Stimulated activated CD4-positive, alpha-beta T cell treated with anti-CD3 and anti-CD28 coated beads, Interleukin-1b, Interleukin-23, amount 100 ng/mL, for 48 hours (primary cell): Measurements from ENCODE around the gene NLE1.
"Not testable (repeated sequence)": the region's sequence is repeated elsewhere in the genome, so short reads cannot be mapped to it uniquely, and the experiment has no call there.

Source experiments
- DNase-seq: peaks from one replicate; pipeline ENCODE4 v3.0.0-alpha.2; 2020

Gene NLE1

GRCh38 chr17:35127751-35128514, 14.2 kb downstream of the NLE1 start:
- DNase-seq = no peak

GRCh38 chr17:35121315-35121714, 20.8 kb downstream of the NLE1 start, which contains the start of gene FNDC8:
FNDC8 (plus strand) TSS chr17:35121615; CDS start chr17:35121694, 79 bp downstream.
- no peak for DNase-seq

- peak; percentile 82 for DNase-seq
Observed at GRCh38 chr17:35119370-35120165, 22.5 kb downstream of the NLE1 start, which contains the start of gene RAD51D. RAD51D (minus strand) TSS chr17:35119860; CDS start chr17:35119613, 247 bp downstream.

GRCh38 chr17:35117984-35118383, 24.1 kb downstream of the NLE1 start:
- DNase-seq = no peak

DNA sequence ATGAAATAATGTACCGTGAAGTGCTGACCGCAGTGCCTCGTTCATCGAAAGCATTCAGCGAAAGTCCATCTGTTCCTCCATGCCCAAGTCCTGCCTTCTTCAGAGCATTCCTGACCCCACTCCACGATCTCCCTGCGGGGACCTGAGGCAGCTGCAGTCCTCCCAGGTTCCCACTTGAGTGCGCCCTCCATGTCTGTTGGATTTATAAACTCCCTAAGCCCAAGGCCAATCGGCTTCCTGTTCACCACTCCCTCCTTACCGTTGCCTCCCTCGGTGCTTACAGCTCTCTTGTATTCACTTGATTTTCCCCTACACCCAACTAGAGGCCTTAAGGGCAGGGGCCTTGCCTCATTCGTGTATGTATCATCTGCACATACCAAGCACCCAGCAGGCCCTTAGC, 25.3 kb downstream of the NLE1 start:
- DNase-seq = no peak

DNA sequence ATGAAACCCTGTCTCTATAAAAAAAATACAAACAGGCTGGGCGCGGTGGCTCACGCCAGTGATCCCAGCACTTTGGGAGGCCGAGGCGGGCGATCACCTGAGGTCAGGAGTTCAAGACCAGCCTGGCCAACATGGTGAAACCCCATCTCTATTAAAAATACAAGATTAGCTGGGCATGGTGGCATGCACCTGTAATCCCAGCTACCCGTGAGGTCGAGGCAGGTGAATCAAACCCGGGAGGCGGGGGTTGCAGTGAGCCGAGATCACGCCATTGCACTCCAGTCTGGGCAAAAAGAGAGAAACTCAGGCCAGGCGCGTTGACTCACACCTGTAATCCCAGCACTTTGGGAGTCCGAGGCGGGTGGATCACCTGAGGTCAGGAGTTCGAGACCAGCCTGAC, 31.3 kb downstream of the NLE1 start:
- DNase-seq = not testable (repeated sequence)

- no peak for DNase-seq
Observed at GRCh38 chr17:35104844-35105450, 37.2 kb downstream of the NLE1 start.

DNA sequence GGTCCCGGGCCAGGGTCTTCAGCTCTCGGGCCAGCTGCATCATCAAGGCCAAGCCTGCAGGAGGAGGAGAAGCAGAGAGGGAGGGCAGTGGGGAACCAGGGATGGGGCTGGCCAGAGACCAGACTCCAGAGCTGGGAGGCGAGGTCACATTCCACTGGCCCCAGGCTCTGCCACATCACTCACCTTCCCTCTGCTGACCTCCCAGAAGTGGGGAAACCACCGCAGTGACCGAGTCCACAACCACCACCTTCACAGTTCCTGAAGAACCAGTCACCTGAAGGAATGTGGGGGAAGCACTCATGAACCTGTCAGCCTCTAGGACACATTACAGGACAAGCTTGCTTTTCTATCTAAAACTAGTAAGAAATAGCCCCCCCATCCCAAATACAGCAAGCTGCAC, 38.8 kb downstream of the NLE1 start:
- no peak for DNase-seq

- no peak for DNase-seq
Observed at GRCh38 chr17:35101725-35102124, 40.4 kb downstream of the NLE1 start.

DNA sequence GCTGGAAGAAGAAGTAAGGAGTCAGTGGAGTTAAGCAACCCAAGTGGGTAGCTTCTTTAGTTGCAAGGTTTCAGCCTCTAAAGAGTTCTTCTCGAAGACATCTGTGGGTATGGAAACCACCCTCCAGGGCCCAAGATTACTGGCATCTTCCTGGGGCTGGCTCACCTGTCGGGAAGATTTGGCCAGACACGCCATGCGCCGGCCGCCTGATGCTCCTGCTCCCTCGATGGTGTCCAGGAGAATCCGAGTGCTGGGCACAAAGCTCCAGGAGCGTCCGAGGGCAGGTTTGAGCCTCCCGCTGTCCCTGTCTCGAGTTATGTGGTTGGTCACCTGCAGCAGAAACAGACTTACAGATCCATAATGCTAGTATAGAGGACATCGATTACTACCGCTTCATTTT, 41.1 kb downstream of the NLE1 start:
- DNase-seq = no peak

- no peak for DNase-seq
Observed at GRCh38 chr17:35099908-35100307, 42.2 kb downstream of the NLE1 start.

DNA sequence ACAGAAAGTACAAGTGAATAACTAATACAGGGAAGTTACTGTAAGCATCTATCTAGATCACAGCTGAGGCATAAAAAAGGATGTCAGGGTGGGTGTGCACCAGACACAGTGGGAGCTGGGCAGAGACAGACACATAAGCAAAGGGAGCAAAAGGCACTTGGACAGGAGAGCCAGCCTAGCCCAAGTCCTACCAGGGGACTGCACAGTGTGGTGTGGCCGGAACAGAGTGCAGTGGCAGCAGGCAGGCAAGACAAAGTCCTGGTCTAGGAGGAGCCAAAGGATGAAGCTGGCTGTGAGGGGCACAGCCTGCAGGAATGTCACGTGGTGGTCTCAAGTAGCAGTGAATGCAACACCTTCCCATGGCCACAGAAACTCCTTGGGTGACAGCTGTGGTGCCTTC, 44.3 kb downstream of the NLE1 start:
- no peak for DNase-seq

GRCh38 chr17:35095741-35096140, 46.4 kb downstream of the NLE1 start:
- DNase-seq = no peak

DNA sequence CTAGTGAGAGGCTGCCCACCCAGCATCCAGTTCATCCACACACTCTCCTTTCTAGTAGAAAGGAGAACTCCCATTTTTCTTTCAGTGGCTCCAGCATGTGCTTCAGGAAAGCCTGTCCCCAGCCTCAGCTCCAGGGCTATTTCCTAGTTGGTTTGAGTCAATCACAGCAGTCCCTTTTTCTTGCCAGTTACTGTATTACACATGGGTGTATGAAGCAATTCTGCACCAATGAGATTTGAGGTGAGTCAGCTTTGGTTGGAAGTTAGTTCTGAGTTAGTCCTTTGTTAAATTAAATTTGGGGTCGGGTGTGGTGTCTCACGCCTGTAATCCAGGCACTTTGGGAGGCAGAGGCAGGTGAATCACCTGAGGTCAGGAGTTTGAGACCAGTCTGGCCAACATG, 47.2 kb downstream of the NLE1 start:
- no peak for DNase-seq

- DNase-seq = not testable (repeated sequence)
Observed at GRCh38 chr17:35090707-35091106, 51.4 kb downstream of the NLE1 start.

- peak; percentile 61 for DNase-seq
Observed at GRCh38 chr17:35089586-35090296, 52.4 kb downstream of the NLE1 start.

DNA sequence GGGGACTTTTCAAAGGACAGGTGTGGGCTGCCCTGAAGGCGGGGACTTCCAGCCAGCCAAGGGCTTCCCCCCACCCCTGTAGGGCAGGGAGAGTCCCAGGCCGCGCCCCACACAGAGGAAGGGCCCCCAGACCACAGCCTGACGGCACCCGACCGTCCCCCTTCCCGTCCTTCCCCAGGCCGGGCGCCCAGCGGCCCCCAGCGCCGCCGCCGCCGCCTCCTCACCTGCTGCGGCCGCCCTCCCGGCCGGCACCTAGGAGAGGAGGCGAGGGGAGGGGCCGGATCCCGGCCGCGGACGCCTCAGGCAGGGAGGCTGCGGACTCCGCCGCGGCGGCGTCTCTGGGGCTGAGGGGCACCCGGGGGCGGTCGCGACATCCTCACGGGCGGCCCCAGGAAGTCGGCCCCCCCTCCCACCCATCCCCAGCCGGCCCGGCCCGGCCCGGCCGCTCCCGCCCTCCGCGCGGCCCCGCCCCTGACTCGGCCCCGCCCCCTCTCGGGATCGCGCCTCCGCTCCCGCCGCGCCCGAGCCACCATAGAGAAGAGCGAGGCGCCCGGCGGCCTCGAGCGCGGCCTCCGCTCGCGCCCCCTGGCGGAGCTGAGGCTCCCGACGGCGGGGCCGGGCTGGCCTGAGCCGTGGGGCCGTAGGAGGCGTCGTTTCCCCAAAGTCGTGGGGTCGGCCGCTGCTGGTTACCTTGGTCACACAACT, 53.1 kb downstream of the NLE1 start:
- peak; percentile 87 for DNase-seq

DNA sequence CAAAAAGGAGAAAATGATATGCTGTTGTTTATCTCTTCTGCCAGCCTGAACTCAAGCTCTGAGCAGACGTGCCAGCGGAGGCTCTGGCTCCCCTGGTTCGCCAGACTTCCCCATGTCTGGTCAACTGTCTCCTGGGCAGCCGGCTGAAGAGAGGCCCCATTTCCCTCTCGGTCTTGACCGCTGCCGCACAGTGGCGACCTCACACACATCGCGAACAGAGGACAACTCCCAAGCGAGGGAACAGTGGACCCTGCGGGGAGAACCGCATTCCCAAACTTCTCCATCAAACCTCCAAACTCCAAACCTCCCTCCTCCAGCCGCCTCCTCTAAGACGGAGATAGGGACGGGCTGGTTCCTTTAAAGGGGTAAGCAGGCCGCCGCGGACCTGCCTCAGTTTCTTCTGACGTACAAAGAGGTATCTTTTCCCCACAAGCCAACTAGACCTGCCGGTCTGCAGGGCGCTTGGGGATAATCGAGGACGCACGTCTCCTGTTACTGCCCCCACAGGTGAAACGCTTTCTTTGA, 53.7 kb downstream of the NLE1 start:
- no peak for DNase-seq

GRCh38 chr17:35087731-35088355, 54.3 kb downstream of the NLE1 start:
- no peak for DNase-seq

GRCh38 chr17:35086931-35087573, 55.1 kb downstream of the NLE1 start:
- DNase-seq = no peak

DNA sequence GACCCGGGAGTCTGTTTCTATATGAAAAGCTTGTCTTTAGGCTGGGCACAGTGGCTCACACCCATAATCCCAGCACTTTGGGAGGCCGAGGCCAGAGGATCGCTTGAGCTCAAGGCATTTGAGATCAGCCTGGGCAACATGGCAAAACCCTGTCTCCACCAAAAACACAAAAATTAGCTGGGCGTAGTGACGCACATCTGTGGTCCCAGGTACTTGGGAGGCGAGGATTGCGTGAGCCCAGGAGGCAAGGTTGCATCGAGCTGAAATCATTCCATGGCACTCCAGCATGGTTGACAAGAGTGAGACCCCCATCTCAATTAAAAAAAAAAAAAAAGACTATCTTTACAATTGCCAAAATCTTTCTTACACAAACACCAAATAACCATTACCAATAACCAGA, 55.9 kb downstream of the NLE1 start:
- no peak for DNase-seq
